HUES48 (cell line): ENCODE data around the gene KRABD2.
A peak's percentile ranks its signal among the peaks of the same experiment; 100 is the strongest.

Experiments
- H3K27ac ChIP-seq: one replicate; pipeline ENCODE4 v1.7.0; 2013; ENCODE audit warnings: low read depth, low read length, inconsistent platforms
- H3K27me3 ChIP-seq: 2 replicates; pipeline ENCODE4 v1.6.1; 2013; ENCODE audit warnings: mild to moderate bottlenecking, low read length; ENCODE audit not compliant: control insufficient read depth, insufficient read depth
- H3K36me3 ChIP-seq: 2 replicates; pipeline ENCODE4 v1.6.1; 2013; ENCODE audit warnings: low read length; ENCODE audit not compliant: control insufficient read depth, insufficient read depth
- H3K4me1 ChIP-seq: 2 replicates; pipeline ENCODE4 v1.6.1; 2013; ENCODE audit warnings: mild to moderate bottlenecking, low read length; ENCODE audit not compliant: control insufficient read depth, insufficient read depth
- H3K4me3 ChIP-seq: 2 replicates; pipeline ENCODE4 v1.5.1; 2013; ENCODE audit warnings: mild to moderate bottlenecking, low read depth, low read length
- H3K9ac ChIP-seq: 2 replicates; pipeline ENCODE4 v1.6.1; 2013; ENCODE audit warnings: mild to moderate bottlenecking, low read depth, low read length, moderate library complexity
- H3K9me3 ChIP-seq: 2 replicates; pipeline ENCODE4 v1.6.1; 2013; ENCODE audit warnings: low read length; ENCODE audit not compliant: control insufficient read depth, insufficient read depth

The KRABD2 gene

DNA sequence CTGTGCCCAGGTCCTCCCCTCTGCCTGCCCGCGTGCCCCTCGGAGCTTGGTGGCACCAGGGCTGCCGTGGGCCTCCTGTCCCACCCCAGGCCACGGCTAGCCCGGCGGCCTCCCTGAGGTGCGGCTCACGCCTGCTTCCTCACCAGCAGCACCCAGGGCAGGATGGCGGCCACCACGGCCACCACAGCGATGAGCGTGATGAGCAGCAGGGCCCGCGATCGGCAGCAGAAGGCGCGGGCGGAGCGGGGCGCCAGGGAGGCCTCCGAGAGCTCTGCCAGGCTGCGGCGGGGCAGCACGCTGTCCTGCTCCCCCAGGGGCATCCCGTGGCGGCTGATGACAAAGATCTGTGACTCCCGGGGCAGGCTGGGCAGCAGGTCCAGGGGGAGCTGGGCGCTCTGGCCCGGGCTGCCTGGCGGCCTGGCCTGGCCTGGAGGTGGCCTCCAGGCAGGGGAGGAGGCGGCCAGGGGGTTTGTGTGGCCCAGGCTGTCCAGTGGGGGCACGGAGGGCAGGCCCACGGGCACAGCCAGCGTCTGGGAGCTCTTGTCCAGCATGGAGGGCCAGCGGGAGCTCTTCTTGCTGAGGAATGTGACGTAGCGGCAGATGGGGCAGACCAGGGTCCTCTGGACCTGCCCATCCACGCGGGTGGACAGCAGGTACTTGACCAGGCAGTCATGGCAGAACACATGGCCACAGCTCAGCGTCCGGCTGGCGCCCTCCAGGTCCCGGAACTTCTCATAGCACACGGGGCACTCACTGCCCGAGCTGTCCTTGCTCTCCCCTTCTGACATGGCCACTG lies 16.4 kb upstream of the KRABD2 start:
- no peaks in the 10 kb centered on the region for H3K27me3 ChIP-seq
- no peaks in the 10 kb centered on the region for H3K9me3 ChIP-seq
- H3K4me3 ChIP-seq: no peak overlapping the region
- no peak overlapping the region for H3K27ac ChIP-seq
- H3K9ac ChIP-seq: no peak overlapping the region
- H3K36me3 ChIP-seq: no peaks in the 10 kb centered on the region
- H3K4me1 ChIP-seq: peaks cover 10% of the 10 kb centered on the region

DNA sequence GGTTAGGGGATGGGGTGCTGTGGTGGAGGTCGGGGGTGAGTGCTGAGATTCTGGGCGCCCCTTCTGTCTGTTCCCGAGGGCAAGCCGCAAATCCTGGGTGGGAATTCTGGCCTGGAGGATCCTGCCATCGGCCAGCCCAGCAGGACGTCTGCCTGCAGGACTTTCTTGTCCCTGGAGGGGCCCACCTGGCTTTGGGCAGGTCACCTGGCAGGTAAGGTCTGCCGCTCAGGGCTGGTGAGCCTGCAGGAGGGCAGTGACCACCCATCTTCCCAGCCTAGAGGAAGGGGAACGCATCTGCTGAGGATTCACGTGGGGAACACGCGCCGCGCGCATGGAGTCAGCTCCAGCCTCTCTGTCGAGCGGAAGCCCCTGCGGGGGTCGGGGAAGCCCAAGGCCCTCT lies 15.8 kb upstream of the KRABD2 start:
- Histone ChIP-seq H3K36me3 (no peaks in the 10 kb centered on the region), H3K4me3 (no peak overlapping the region), H3K9me3 (no peaks in the 10 kb centered on the region), H3K27me3 (no peaks in the 10 kb centered on the region), H3K4me1 (peaks cover 10% of the 10 kb centered on the region), H3K27ac (no peak overlapping the region), H3K9ac (no peak overlapping the region)

DNA sequence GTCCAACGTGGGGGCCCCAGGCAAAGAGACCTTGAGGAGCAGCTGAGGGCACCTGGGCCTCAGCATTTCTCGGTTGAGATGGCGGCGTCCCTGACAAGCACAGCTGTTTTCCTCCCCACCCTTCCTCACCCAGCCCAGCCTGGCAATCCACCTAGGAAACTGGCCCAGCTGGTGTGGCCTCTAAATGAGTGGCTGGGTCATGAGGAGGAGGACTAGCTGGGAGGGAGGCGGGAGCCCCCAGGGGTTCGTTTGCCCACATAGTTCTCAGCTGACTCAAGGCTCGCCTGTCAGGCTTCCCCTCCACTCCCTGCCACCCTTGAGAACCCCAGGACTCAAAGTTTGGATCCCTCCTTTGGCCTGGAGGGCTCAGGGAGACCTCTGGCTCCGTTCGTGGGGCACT lies 15.2 kb upstream of the KRABD2 start:
- H3K9ac ChIP-seq: no peak overlapping the region
- no peak overlapping the region for H3K4me3 ChIP-seq
- H3K27ac ChIP-seq: no peak overlapping the region
- H3K27me3 ChIP-seq: no peaks in the 10 kb centered on the region
- peaks cover 10% of the 10 kb centered on the region for H3K4me1 ChIP-seq
- H3K36me3 ChIP-seq: no peaks in the 10 kb centered on the region
- no peaks in the 10 kb centered on the region for H3K9me3 ChIP-seq

DNA sequence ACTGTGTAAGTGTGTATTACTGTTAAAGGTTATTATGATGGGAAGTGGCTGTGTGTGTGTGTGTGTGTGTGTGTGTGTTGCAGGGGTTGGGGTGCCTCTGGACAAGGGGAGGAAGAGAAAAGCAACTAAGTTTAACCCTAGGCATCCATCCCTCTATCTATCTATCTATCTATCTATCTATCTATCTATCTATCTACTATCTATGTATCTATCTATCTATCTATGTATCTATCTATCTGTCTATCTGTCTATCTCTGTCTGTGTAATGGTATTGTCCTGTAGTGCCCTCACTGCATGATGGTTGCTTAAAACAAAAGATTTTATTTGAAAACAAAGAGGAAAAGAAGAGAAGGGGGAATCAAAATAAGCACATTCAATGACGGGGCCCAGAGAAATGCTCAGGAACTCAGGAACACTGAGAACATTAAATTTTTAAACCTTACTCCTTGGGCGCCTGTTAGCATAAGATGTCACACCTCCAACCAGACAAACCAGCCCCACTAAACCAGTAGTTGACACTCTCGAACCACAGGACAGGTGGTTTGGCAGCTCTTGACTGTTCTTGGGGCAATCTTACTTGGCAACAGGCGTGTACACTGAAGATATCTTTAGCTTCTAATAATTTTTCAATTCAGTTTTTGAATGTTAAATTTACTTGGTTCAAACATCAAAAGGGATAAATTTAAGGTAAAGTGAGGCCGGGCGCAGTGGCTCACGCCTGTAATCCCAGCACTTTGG lies 11.6 kb upstream of the KRABD2 start:
- Histone ChIP-seq H3K27ac (no peak overlapping the region), H3K9ac (no peak overlapping the region), H3K36me3 (no peaks in the 10 kb centered on the region), H3K4me3 (no peak overlapping the region), H3K4me1 (peaks cover 13% of the 10 kb centered on the region), H3K27me3 (no peaks in the 10 kb centered on the region), H3K9me3 (no peaks in the 10 kb centered on the region)

DNA sequence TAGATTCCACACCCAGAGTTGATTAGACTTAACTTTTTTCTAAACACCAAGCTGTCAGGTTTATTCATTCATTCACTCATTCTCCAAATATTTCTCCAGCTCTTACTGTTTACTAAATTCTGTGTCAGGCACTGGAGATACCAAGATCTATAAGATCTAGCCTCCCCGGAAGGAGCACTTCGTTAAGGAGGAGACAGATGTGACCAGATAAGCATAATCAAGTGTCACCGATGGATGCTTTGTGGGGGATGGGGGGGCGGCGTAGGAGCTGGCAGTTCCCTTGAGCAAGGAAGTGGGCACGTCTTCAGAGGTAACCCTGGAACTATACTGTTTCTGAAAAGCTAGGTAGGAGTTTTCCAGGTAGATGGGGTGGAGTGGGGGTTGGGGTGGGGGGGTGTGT lies 10.3 kb upstream of the KRABD2 start:
- Histone ChIP-seq H3K27ac (no peak overlapping the region), H3K9me3 (no peaks in the 10 kb centered on the region), H3K4me3 (no peak overlapping the region)

DNA sequence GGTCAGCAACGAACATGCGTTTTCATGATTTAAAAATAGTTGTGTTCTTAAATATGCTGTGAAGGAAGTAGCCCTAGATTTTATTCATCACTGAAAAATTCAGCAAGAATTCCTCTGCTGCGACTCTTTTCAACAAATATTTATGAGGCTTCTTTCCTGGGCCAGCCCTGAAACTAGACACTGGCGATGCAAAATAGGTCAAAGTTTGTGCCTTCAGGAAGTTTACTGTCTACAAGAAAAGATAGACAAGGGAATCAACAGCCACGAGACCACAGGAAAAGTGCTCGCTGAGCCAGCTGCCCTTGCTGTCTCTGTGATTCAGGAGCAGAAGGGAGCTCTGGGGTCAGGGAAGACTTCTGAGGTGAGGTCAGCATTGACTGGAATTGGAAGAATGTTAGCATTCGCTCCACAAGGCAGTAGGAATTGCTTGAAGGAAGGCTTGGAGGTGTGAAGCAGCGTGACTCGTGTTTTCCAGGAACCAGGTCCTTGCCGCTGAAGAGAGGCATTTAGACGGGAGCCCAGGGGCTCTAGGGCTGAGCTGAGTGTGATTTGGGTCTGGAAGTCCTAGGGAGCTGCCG lies 8.4 kb upstream of the KRABD2 start:
- peak overlapping the region; percentile 70 for H3K27ac ChIP-seq
- peaks cover 3% of the 10 kb centered on the region; the same call in 1 of the 2 replicates for H3K4me1 ChIP-seq
- H3K27me3 ChIP-seq: no peaks in the 10 kb centered on the region
- H3K4me3 ChIP-seq: no peak overlapping the region; the same call in 1 of the 2 replicates
- no peak overlapping the region for H3K9ac ChIP-seq
- H3K9me3 ChIP-seq: no peaks in the 10 kb centered on the region
- peaks cover 23% of the 10 kb centered on the region for H3K36me3 ChIP-seq

More for the DNA sequence above, 10.3 kb upstream of the KRABD2 start:
- Histone ChIP-seq H3K4me1 (peaks cover 9% of the 10 kb centered on the region), H3K27me3 (no peaks in the 10 kb centered on the region), H3K9ac (no peak overlapping the region), H3K36me3 (peaks cover 5% of the 10 kb centered on the region)

DNA sequence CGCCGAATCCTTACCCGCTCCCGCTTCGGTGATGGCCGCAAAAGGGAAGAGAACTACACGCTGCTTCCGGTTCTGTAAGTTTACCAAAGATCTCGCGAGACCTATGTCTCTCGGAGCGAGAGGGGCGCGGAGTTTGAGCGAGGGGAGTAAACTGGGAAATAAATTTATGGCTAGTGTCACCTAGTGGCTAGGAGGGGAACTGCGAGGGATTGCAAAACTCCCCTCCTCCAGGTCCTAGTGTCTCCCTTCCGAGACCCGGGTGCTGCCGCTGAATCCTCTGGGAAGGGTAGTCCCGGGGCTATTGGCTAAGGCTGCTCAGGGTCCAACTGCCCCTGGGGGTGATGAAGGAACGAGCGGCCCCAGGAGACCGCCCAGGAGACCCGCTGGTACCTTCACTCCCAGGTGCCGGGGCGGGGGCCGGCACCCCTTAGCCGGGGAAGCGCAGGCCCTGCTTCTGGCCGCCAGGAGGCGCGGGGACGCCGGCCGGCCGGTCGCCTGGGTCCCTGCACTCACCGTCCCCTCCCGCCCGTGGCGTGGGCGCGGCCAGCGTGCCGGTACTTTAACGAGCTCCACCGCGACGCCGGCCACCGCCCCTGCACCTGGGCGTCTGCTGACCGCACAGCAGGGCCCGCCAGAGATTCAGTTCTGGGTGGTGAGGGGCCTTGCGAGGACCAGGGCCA lies 6.8 kb upstream of the KRABD2 start, which contains the start of gene RPL26:
RPL26 (minus strand) TSS at position 51 of the 680 bp plus-strand sequence. CDS start 883 bp downstream, outside the sequence.
- H3K36me3 ChIP-seq: peaks cover 40% of the 10 kb centered on the region
- H3K27me3 ChIP-seq: no peaks in the 10 kb centered on the region
- peaks cover 3% of the 10 kb centered on the region; the same call in 1 of the 2 replicates for H3K4me1 ChIP-seq
- H3K9me3 ChIP-seq: no peaks in the 10 kb centered on the region
- H3K4me3 ChIP-seq: peak within 1 kb of the TSS; percentile 88
- peak within 1 kb of the TSS; percentile 89 for H3K27ac ChIP-seq
- H3K9ac ChIP-seq: peak within 1 kb of the TSS; percentile 97

DNA sequence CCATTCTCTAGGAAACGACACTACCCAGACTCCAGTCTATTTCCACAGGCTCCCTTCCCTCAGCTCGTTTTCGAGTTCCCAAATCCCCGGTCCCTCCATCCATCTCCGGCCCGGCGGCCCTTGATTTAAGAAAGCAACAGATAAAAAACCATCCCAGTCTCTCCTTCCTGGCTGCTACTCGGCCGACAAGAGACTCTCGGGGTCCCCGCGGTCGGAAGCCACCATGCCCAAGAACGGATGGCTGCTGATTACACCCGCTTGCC lies 6.3 kb upstream of the KRABD2 start:
- no peaks in the 10 kb centered on the region for H3K9me3 ChIP-seq
- H3K27me3 ChIP-seq: no peaks in the 10 kb centered on the region
- peak overlapping the region; percentile 89 for H3K27ac ChIP-seq
- H3K9ac ChIP-seq: peak overlapping the region; percentile 97
- H3K4me3 ChIP-seq: peak overlapping the region; percentile 88
- H3K4me1 ChIP-seq: peaks cover 3% of the 10 kb centered on the region; the same call in 1 of the 2 replicates
- peaks cover 44% of the 10 kb centered on the region for H3K36me3 ChIP-seq

DNA sequence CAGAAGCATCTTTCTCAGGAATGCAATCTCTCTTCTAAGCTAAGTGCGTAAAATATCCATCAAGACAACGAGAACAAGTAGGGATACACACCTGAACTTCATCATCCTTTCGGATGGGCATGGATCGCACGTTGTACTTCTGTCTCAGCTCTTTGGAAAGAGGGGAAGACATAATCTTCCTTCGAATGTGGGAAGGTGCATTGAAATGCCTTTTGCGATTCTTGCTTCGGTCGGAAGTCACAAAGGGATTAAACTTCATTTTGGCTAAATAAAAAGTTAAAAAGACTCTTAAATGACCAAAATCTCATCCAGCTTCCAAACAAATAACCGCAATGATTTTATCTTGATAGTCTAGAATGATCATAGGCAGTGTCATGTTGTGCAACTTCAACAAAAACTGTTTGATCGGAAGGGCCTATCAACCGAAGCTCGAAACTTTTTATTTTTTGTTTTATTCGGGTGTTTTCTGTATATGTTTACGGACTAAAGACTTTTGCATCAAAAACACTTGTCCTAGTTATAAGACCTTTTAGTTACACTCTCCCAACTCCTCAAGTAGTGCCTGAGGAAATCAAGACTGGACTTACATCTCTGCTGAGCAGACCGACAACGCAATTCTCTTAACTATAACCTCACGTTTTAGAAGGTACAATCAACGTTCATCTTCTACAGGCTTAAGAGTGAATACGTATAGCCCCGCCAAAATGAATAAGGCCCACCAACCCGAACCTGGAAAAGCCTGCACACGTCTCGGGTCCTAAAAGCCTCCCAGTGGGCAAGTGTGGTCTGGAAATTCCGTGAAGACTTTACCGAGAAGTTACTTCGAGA lies 5.8 kb upstream of the KRABD2 start:
- Histone ChIP-seq H3K27ac (peak overlapping the region; percentile 89), H3K4me3 (peak overlapping the region; percentile 88), H3K36me3 (peaks cover 50% of the 10 kb centered on the region), H3K9ac (peak overlapping the region; percentile 97), H3K4me1 (peaks cover 3% of the 10 kb centered on the region; the same call in 1 of the 2 replicates), H3K9me3 (no peaks in the 10 kb centered on the region), H3K27me3 (no peaks in the 10 kb centered on the region)

DNA sequence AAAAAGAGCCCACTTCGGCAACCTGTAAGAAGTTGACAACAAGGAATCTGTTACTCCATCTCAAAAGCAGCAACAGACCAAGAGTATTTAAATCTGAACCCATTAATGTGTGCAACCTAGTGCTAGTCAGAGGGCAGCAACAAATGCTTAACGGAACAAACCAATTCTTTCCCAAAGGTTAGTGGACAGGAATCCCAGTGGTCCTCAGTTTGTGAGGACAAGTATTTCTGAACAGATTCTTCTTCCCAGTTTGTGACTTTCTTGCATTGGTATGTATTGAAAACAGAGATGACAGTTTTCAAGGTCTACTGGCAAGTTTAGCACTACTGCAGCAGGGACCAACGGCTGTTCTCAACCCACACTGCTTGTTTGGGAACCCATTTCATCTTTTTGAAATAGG lies 3.5 kb upstream of the KRABD2 start:
- Histone ChIP-seq H3K27ac (peak overlapping the region; percentile 13), H3K9ac (no peak overlapping the region), H3K36me3 (peaks cover 55% of the 10 kb centered on the region), H3K9me3 (no peaks in the 10 kb centered on the region), H3K4me3 (0 out of 2 replicates have a peak overlapping the region, but pooled peaks have one; percentile 88), H3K27me3 (no peaks in the 10 kb centered on the region), H3K4me1 (peaks cover 2% of the 10 kb centered on the region; the same call in 1 of the 2 replicates)
